Stimulated activated naive CD8-positive, alpha-beta T cell treated with anti-CD3 and anti-CD28 coated beads, Interleukin-15, amount 100 ng/mL, for 72 hours (primary cell): ENCODE data around the gene KCNIP1.

ENCODE experiments used
- ATAC-seq: fragments of 150-1000 bp; cut with Tn5 transposase; 2 replicates; pipeline ENCODE4 v1.10.0; 2021; ENCODE audit warnings: mild to moderate bottlenecking, moderate library complexity
- DNase-seq, 2 donors: peaks; one replicate each; pipeline ENCODE4 v3.0.0; 2021 to 2022
- H3K27ac Mint-ChIP-seq, 2 donors: one replicate each; pipeline ENCODE4 v1.8.0; 2022; ENCODE audit warnings: mild to moderate bottlenecking in 2 of 2, mixed read lengths in 2 of 2, moderate library complexity in 2 of 2
- H3K27me3 Mint-ChIP-seq: one replicate; pipeline ENCODE4 v1.8.0; 2022; ENCODE audit warnings: mixed read lengths
- H3K4me1 Mint-ChIP-seq: one replicate; pipeline ENCODE4 v1.8.0; 2022; ENCODE audit warnings: mild to moderate bottlenecking, mixed read lengths
- H3K4me3 Mint-ChIP-seq, 2 donors: one replicate each; pipeline ENCODE4 v1.8.0; 2022; ENCODE audit warnings: mild to moderate bottlenecking in 2 of 2, mixed read lengths in 2 of 2, moderate library complexity in 1 of 2
- H3K9me3 Mint-ChIP-seq, 2 donors: one replicate each; pipeline ENCODE4 v1.8.0; 2022; ENCODE audit warnings: mixed read lengths in 2 of 2

Gene KCNIP1

GRCh38 chr5:170626507-170627150 is 122.8 kb downstream of the KCNIP1 start:
- no peaks in the 10 kb centered on the region for H3K9me3 Mint-ChIP-seq
- no peak overlapping the region for H3K4me3 Mint-ChIP-seq
- peak overlapping the region in 1 of 2 donors; percentile 23 for H3K27ac Mint-ChIP-seq
- H3K4me1 Mint-ChIP-seq: no peaks in the 10 kb centered on the region
- DNase-seq: no peak
- no peak for ATAC-seq
- peaks cover 18% of the 10 kb centered on the region for H3K27me3 Mint-ChIP-seq

- Mint-ChIP-seq H3K27ac (no peak overlapping the region), H3K9me3 (no peaks in the 10 kb centered on the region), H3K27me3 (peaks cover 18% of the 10 kb centered on the region), H3K4me1 (no peaks in the 10 kb centered on the region), H3K4me3 (no peak overlapping the region)
- ATAC-seq: no peak
- DNase-seq: no peak
Measured at GRCh38 chr5:170627271-170627670, 123.5 kb downstream of the KCNIP1 start.

- ATAC-seq (no peak), DNase-seq (no peak)
- Mint-ChIP-seq H3K4me3 (no peak overlapping the region), H3K9me3 (no peaks in the 10 kb centered on the region), H3K27ac (no peak overlapping the region), H3K27me3 (peaks cover 18% of the 10 kb centered on the region), H3K4me1 (peaks cover 5% of the 10 kb centered on the region)
Measured at GRCh38 chr5:170628028-170628427, 124.2 kb downstream of the KCNIP1 start.

- peaks cover 14% of the 10 kb centered on the region for H3K4me1 Mint-ChIP-seq
Measured at GRCh38 chr5:170628691-170629565, 125.1 kb downstream of the KCNIP1 start.

GRCh38 chr5:170629566-170630175 is 125.9 kb downstream of the KCNIP1 start:
- Mint-ChIP-seq H3K27ac (no peak overlapping the region), H3K4me1 (peaks cover 21% of the 10 kb centered on the region), H3K4me3 (no peak overlapping the region), H3K9me3 (no peaks in the 10 kb centered on the region), H3K27me3 (peaks cover 22% of the 10 kb centered on the region)
- DNase-seq (no peak), ATAC-seq (peak; percentile 8)

More at GRCh38 chr5:170628691-170629565, 125.1 kb downstream of the KCNIP1 start:
- H3K27me3 Mint-ChIP-seq: peaks cover 19% of the 10 kb centered on the region
- H3K9me3 Mint-ChIP-seq: no peaks in the 10 kb centered on the region
- ATAC-seq: no peak
- H3K4me3 Mint-ChIP-seq: no peak overlapping the region
- no peak overlapping the region for H3K27ac Mint-ChIP-seq
- no peak for DNase-seq

- Mint-ChIP-seq H3K27me3 (peaks cover 17% of the 10 kb centered on the region), H3K27ac (no peak overlapping the region), H3K4me1 (peaks cover 21% of the 10 kb centered on the region), H3K4me3 (no peak overlapping the region), H3K9me3 (no peaks in the 10 kb centered on the region)
- ATAC-seq (no peak), DNase-seq (no peak)
Measured at GRCh38 chr5:170630226-170630625, 126.4 kb downstream of the KCNIP1 start.

- no peak overlapping the region for H3K4me3 Mint-ChIP-seq
- peaks cover 21% of the 10 kb centered on the region for H3K4me1 Mint-ChIP-seq
- ATAC-seq: no peak
- DNase-seq: no peak
- H3K27ac Mint-ChIP-seq: peak overlapping the region in 1 of 2 donors; percentile 42
- H3K9me3 Mint-ChIP-seq: no peaks in the 10 kb centered on the region
- H3K27me3 Mint-ChIP-seq: peaks cover 13% of the 10 kb centered on the region
Measured at GRCh38 chr5:170630711-170631141, 126.9 kb downstream of the KCNIP1 start.

GRCh38 chr5:170631466-170632195 is 127.8 kb downstream of the KCNIP1 start:
- Mint-ChIP-seq H3K4me3 (no peak overlapping the region), H3K27me3 (peaks cover 13% of the 10 kb centered on the region), H3K27ac (no peak overlapping the region), H3K9me3 (no peaks in the 10 kb centered on the region), H3K4me1 (peaks cover 21% of the 10 kb centered on the region)
- no peak for ATAC-seq
- no peak for DNase-seq

- H3K4me3 Mint-ChIP-seq: peak overlapping the region; percentile 67 to 70
- no peak overlapping the region for H3K27ac Mint-ChIP-seq
- DNase-seq (no peak), ATAC-seq (no peak)
- H3K27me3 Mint-ChIP-seq: peaks cover 13% of the 10 kb centered on the region
- no peaks in the 10 kb centered on the region for H3K9me3 Mint-ChIP-seq
- peaks cover 21% of the 10 kb centered on the region for H3K4me1 Mint-ChIP-seq
Measured at GRCh38 chr5:170632266-170632984, 128.6 kb downstream of the KCNIP1 start.

GRCh38 chr5:170632985-170633234 is 129.1 kb downstream of the KCNIP1 start:
- peak; percentile 58 to 66 for DNase-seq
- H3K4me3 Mint-ChIP-seq: peak overlapping the region; percentile 67 to 70
- H3K4me1 Mint-ChIP-seq: peaks cover 21% of the 10 kb centered on the region
- no peak overlapping the region for H3K27ac Mint-ChIP-seq
- H3K27me3 Mint-ChIP-seq: peaks cover 13% of the 10 kb centered on the region
- H3K9me3 Mint-ChIP-seq: no peaks in the 10 kb centered on the region
- ATAC-seq: peak; percentile 53

GRCh38 chr5:170633235-170634081 is 129.6 kb downstream of the KCNIP1 start:
- Mint-ChIP-seq H3K4me3 (peak overlapping the region; percentile 67 to 70), H3K27me3 (peaks cover 15% of the 10 kb centered on the region), H3K27ac (no peak overlapping the region), H3K4me1 (peaks cover 22% of the 10 kb centered on the region), H3K9me3 (no peaks in the 10 kb centered on the region)
- peak in 1 of 2 donors; percentile 33 for DNase-seq
- peak; percentile 26 for ATAC-seq

GRCh38 chr5:170634256-170634990 is 130.6 kb downstream of the KCNIP1 start:
- Mint-ChIP-seq H3K4me3 (no peak overlapping the region), H3K27me3 (peaks cover 23% of the 10 kb centered on the region), H3K27ac (no peak overlapping the region)

GRCh38 chr5:170635706-170636105 is 131.9 kb downstream of the KCNIP1 start:
- no peak overlapping the region for H3K27ac Mint-ChIP-seq
- H3K4me3 Mint-ChIP-seq: no peak overlapping the region
- no peaks in the 10 kb centered on the region for H3K9me3 Mint-ChIP-seq
- peaks cover 27% of the 10 kb centered on the region for H3K4me1 Mint-ChIP-seq
- DNase-seq (no peak), ATAC-seq (no peak)
- peaks cover 29% of the 10 kb centered on the region for H3K27me3 Mint-ChIP-seq

More at GRCh38 chr5:170634256-170634990, 130.6 kb downstream of the KCNIP1 start:
- no peak for DNase-seq
- ATAC-seq: no peak
- peaks cover 27% of the 10 kb centered on the region for H3K4me1 Mint-ChIP-seq
- no peaks in the 10 kb centered on the region for H3K9me3 Mint-ChIP-seq

GRCh38 chr5:170636206-170636605 is 132.4 kb downstream of the KCNIP1 start:
- peaks cover 29% of the 10 kb centered on the region for H3K27me3 Mint-ChIP-seq
- no peaks in the 10 kb centered on the region for H3K9me3 Mint-ChIP-seq

More at GRCh38 chr5:170636206-170636605, 132.4 kb downstream of the KCNIP1 start:
- ATAC-seq: no peak
- no peak for DNase-seq
- no peak overlapping the region for H3K4me3 Mint-ChIP-seq
- peaks cover 27% of the 10 kb centered on the region for H3K4me1 Mint-ChIP-seq
- H3K27ac Mint-ChIP-seq: no peak overlapping the region
